GM12872 (cell line): ENCODE results near the gene FGGY.

Source experiments
- CTCF ChIP-seq: IDR thresholded peaks from 3 replicates; pipeline ENCODE4 v1.5.1; 2011; ENCODE audit warnings: low read depth, mild to moderate bottlenecking, low read length, moderate library complexity; ENCODE audit not compliant: insufficient read depth

FGGY gene

DNA sequence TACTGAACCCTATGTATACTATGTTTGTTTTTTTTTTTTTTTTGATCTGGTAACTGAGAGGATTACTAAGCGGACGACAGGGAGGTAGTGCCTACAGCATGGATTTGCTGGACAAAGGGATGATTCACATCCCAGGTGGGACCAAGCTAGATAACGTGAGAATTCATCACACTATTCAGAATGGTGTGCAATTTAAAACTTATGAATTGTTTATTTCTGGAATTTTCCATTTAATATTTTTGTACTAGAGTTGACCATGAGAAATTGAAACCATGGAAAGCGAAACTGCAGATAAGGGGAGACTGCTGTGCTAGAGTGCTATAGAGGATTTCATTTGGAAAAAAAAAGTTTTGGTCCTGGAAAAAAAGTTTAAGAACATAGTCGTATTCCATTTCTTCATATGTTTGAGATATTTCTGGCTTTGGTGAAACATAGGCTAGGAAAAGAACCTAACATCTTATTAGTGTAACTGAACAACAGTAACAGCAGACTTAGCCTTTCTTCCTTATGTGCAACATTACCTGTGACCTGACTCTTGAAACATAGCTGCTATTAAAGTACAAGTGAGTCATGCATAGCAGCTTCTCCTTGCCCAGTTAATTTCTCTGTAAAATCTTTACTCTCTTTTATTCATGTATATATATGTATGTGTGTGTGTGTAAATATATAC, 202.5 kb downstream of the FGGY start:
- TF ChIP-seq CTCF: no peak

DNA sequence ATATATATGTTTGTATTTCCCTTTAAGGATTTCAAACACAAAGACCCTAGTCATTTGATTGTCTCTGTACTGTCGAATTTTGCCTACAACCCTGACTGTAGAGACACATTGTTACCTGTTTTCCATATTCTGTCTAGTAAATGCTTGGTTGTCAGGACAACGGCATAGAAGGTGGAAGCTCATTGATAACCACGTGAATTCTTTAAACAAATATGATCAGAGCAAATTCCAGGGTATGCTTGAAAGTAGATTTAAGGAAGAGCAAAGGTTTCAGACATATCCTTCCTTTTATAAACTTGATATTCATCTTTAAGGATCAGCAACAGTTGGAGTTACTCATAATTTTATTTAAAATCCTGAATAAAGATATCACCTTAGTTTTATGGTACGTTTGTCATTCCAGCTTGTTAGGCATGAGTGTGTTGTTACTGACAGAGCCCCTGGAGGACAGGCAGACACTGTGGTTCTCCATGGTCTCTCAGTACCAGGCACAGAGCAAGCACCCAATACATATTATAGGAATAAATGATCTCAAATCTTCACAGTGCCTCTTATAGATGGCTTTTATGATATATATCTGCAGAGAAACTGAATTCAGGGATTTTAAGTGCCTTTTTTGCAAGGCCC, 203.2 kb downstream of the FGGY start:
- TF ChIP-seq CTCF: no peak

GRCh38 chr1:59500950-59501742, 204.3 kb downstream of the FGGY start:
- no peak for TF ChIP-seq CTCF

- TF ChIP-seq CTCF: no peak
Observed at GRCh38 chr1:59502009-59502691, 205.3 kb downstream of the FGGY start.

- no peak for TF ChIP-seq CTCF
Observed at GRCh38 chr1:59504276-59504675, 207.4 kb downstream of the FGGY start.

DNA sequence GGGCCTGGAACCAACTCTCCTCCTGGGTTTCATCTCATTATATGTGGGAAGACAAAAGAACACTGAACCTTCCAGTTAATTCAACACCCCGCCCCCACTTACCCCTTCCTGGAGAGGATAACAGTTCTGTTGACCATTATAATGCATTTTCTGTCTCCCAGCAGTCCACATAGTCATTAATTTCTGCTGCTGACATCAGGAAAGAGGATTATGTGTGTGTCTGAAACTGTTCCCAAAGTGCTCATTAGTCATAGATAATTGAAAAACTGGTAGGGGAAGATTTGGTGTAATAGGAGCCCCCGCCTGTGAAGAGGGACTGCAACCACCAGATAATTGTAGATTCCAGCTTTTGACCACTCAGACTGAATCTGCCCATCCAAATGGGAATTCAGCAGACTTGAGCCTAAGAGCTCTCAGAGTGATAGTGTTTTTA, 208.7 kb downstream of the FGGY start:
- TF ChIP-seq CTCF: no peak

GRCh38 chr1:59506952-59507351, 210.1 kb downstream of the FGGY start:
- no peak for TF ChIP-seq CTCF
